ENCODE results near the gene LRRC3C. TPM values are rescaled to one million over a fixed set of nuclear protein-coding genes. Genes with fewer than 3 reads are reported as not detected.

Gene LRRC3C
- total and polyA plus RNA-seq, 2 experiments from 2014 or later: 0.57 TPM; not detected in 1

GRCh38 chr17:39980351-39981206, 53.0 kb downstream of the LRRC3C start, which contains the start of gene PSMD3:
TSS of gene PSMD3 (plus strand) at chr17:39980807. CDS start at chr17:39980971, 164 bp downstream.
- TF ChIP-seq, protein P1, sequence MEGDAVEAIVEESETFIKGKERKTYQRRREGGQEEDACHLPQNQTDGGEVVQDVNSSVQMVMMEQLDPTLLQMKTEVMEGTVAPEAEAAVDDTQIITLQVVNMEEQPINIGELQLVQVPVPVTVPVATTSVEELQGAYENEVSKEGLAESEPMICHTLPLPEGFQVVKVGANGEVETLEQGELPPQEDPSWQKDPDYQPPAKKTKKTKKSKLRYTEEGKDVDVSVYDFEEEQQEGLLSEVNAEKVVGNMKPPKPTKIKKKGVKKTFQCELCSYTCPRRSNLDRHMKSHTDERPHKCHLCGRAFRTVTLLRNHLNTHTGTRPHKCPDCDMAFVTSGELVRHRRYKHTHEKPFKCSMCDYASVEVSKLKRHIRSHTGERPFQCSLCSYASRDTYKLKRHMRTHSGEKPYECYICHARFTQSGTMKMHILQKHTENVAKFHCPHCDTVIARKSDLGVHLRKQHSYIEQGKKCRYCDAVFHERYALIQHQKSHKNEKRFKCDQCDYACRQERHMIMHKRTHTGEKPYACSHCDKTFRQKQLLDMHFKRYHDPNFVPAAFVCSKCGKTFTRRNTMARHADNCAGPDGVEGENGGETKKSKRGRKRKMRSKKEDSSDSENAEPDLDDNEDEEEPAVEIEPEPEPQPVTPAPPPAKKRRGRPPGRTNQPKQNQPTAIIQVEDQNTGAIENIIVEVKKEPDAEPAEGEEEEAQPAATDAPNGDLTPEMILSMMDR (IDR thresholded peaks at IDR 0.05; ENCODE audit: poor library complexity): peak; percentile 84
- TF ChIP-seq EZH2phosphoT487 (IDR thresholded peaks at IDR 0.05; ENCODE audit: low read depth, severe bottlenecking, unreplicated experiment): no peak
- H3K27ac ChIP-seq: peak within 1 kb of the TSS; percentile 91
- no peaks in the 10 kb centered on the region for H3K27me3 ChIP-seq
- peaks cover 12% of the 10 kb centered on the region for H3K4me1 ChIP-seq (ENCODE audit: insufficient read depth)
- no peaks in the 10 kb centered on the region for H3K36me3 ChIP-seq (replicated peaks; ENCODE audit: insufficient read depth, low read depth)
- DNase-seq (ENCODE audit: low spot score): peak; percentile 99
- H4K20me1 ChIP-seq (ENCODE audit: insufficient read depth, poor library complexity, severe bottlenecking): peaks cover 16% of the 10 kb centered on the region
- H3K9me3 ChIP-seq (ENCODE audit: low read depth): no peaks in the 10 kb centered on the region
- H3K9me2 ChIP-seq (replicated peaks; ENCODE audit: insufficient read depth): no peaks in the 10 kb centered on the region
- H3K4me3 ChIP-seq: peak within 1 kb of the TSS; percentile 50
- H3K4me2 ChIP-seq: peak within 1 kb of the TSS; percentile 95
- H3K79me2 ChIP-seq: peaks cover 29% of the 10 kb centered on the region
- under 1% methylated on average over 83 of the region's 84 CpGs for WGBS (ENCODE audit: low lambda C conversion rate, missing lambda C conversion rate)
- peak within 1 kb of the TSS; percentile 61 for H2AFZ ChIP-seq

- Histone ChIP-seq H3K79me2 (peaks cover 29% of the 10 kb centered on the region), H4K20me1 (ENCODE audit: insufficient read depth, poor library complexity, severe bottlenecking) (peaks cover 16% of the 10 kb centered on the region), H3K4me3 (peak overlapping the region; percentile 50), H3K4me1 (ENCODE audit: insufficient read depth) (peaks cover 12% of the 10 kb centered on the region), H3K27me3 (no peaks in the 10 kb centered on the region), H2AFZ (peak overlapping the region; percentile 10), H3K9me3 (ENCODE audit: low read depth) (no peaks in the 10 kb centered on the region), H3K9me2 (replicated peaks; ENCODE audit: insufficient read depth) (no peaks in the 10 kb centered on the region), H3K36me3 (replicated peaks; ENCODE audit: insufficient read depth, low read depth) (no peaks in the 10 kb centered on the region), H3K27ac (peak overlapping the region; percentile 91), H3K4me2 (peak overlapping the region; percentile 95)
- TF ChIP-seq, protein P1 (IDR thresholded peaks at IDR 0.05; ENCODE audit: poor library complexity): no peak
- peak; percentile 43 for DNase-seq (ENCODE audit: low spot score)
- 3% methylated on average over 15 of the region's 15 CpGs for WGBS (ENCODE audit: low lambda C conversion rate, missing lambda C conversion rate)
Measured at GRCh38 chr17:39981207-39981741, 53.7 kb downstream of the LRRC3C start.

DNA sequence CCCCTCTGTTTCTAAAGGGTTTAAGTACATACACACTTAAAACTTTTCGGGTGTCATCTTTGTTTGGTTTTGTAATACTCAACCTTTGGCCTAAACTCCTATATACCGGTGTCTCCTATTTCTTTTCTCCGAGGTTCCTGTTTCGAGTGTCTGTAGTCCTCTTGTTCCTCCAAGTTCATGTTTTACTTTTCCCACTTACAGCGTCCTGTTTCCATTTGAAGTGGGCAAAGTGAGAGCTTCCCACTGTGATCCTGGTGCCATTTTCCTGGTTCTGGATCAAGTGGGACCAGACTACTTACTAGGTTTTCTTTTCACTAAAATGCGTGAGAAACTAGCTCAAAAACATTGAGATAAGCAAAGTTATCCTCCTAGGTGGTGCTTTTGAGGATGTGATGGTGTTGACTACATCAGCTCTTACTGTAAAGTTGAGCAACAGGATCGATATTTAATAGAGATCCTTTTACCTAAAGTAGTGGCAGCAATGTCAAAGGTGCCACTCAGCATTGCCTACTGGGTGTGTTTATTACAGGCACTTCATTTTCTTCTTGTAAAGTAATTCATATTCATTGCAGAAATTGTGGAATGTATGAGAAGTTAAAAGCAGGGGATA, 54.3 kb downstream of the LRRC3C start:
- H4K20me1 ChIP-seq (ENCODE audit: insufficient read depth, poor library complexity, severe bottlenecking): peaks cover 16% of the 10 kb centered on the region
- no peak overlapping the region for H2AFZ ChIP-seq
- H3K9me3 ChIP-seq (ENCODE audit: low read depth): no peaks in the 10 kb centered on the region
- no peaks in the 10 kb centered on the region for H3K27me3 ChIP-seq
- H3K9me2 ChIP-seq (replicated peaks; ENCODE audit: insufficient read depth): no peaks in the 10 kb centered on the region
- H3K4me2 ChIP-seq: peak overlapping the region; percentile 95
- peaks cover 12% of the 10 kb centered on the region for H3K4me1 ChIP-seq (ENCODE audit: insufficient read depth)
- H3K4me3 ChIP-seq: peak overlapping the region; percentile 50
- H3K27ac ChIP-seq: peak overlapping the region; percentile 91
- TF ChIP-seq, protein P1 (IDR thresholded peaks at IDR 0.05; ENCODE audit: poor library complexity): no peak
- TF ChIP-seq EZH2phosphoT487 (IDR thresholded peaks at IDR 0.05; ENCODE audit: low read depth, severe bottlenecking, unreplicated experiment): no peak
- no peak for DNase-seq (ENCODE audit: low spot score)
- WGBS (ENCODE audit: low lambda C conversion rate, missing lambda C conversion rate): 37% methylated on average over 7 of the region's 7 CpGs
- peaks cover 29% of the 10 kb centered on the region for H3K79me2 ChIP-seq
- H3K36me3 ChIP-seq (replicated peaks; ENCODE audit: insufficient read depth, low read depth): no peaks in the 10 kb centered on the region

Measured in hepatocyte (in vitro differentiated cells).